H1 (cell line): ENCODE results near the gene KRTAP19-2.

Experiments used
- POLR2A ChIP-seq, 2 experiments: IDR thresholded peaks; 1 replicate in 1 of 2; 2 replicates in 1 of 2; pipeline ENCODE4 v1.6.1; 2011; ENCODE audit warnings: low read depth in 2 of 2, low read length in 2 of 2, mild to moderate bottlenecking in 2 of 2; ENCODE audit errors: control extremely low read depth in 1 of 2
- RAD21 ChIP-seq, 2 experiments: IDR thresholded peaks in 1 of 2; conservative IDR thresholded peaks in 1 of 2; 2 replicates each; pipeline ENCODE4 v1.6.1; 2011; ENCODE audit warnings: low read depth in 2 of 2, low read length in 2 of 2, improper control_type of control experiment in 1 of 2, inconsistent platforms in 1 of 2, mild to moderate bottlenecking in 1 of 2, moderate library complexity in 1 of 2
- TF ChIP-seq, protein P1 (sequence below), 3 experiments: IDR thresholded peaks; 1 replicate in 2 of 3; 2 replicates in 1 of 3; pipeline versions ENCODE4 v1.5.1 to v1.6.1; 2011; ENCODE audit warnings: low read length in 3 of 3, mild to moderate bottlenecking in 3 of 3, inconsistent platforms in 2 of 3, low read depth in 1 of 3, moderate library complexity in 1 of 3; ENCODE audit not compliant: insufficient read depth in 1 of 3; ENCODE audit errors: control extremely low read depth in 1 of 3

DNA sequence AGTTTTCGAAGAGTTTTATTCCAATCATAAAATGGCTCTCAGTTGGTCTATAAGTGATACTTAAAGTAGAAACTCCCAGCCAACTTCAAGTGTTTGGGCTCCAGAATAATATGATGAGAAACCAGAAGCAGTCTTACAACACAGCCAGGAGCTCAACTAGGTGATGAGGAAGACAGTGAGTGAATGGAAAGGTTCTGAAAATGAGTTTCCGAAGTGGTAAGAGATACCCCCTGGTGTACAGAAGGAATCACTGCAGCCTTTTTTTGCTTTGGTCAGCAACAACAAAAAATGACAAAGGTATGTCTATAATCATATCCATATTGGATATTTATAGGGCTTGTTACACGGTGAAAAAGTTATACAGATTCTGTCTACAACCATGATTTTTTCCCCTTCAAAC is 23.5 kb downstream of the KRTAP19-2 start:
- TF ChIP-seq POLR2A (IDR thresholded peaks at IDR 0.05; ENCODE audit: control extremely low read depth in 1 of 2, low read depth in 2 of 2, low read length in 2 of 2) (no peak), RAD21 (IDR thresholded peaks at IDR 0.05 in 1 of 2, conservative IDR thresholded peaks at IDR 0.05 in 1 of 2; ENCODE audit: low read depth in 2 of 2, low read length in 2 of 2) (peak; percentile 75 to 76)
- TF ChIP-seq, protein P1, sequence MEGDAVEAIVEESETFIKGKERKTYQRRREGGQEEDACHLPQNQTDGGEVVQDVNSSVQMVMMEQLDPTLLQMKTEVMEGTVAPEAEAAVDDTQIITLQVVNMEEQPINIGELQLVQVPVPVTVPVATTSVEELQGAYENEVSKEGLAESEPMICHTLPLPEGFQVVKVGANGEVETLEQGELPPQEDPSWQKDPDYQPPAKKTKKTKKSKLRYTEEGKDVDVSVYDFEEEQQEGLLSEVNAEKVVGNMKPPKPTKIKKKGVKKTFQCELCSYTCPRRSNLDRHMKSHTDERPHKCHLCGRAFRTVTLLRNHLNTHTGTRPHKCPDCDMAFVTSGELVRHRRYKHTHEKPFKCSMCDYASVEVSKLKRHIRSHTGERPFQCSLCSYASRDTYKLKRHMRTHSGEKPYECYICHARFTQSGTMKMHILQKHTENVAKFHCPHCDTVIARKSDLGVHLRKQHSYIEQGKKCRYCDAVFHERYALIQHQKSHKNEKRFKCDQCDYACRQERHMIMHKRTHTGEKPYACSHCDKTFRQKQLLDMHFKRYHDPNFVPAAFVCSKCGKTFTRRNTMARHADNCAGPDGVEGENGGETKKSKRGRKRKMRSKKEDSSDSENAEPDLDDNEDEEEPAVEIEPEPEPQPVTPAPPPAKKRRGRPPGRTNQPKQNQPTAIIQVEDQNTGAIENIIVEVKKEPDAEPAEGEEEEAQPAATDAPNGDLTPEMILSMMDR (IDR thresholded peaks at IDR 0.05; ENCODE audit: control extremely low read depth in 1 of 3, insufficient read depth in 1 of 3, low read depth in 1 of 3, low read length in 3 of 3): peak in 2 of 3 experiments; percentile 65 to 74; a peak in 3 of 4 replicates
